SK-N-SH treated with all-trans-retinoic acid at 6 μM for 48 hours (cell line): ENCODE measurements around the gene EVX2.

Experiments
- ISL1 ChIP-seq: fragments of 250-450 bp; sonication (Bioruptor Pico); IDR thresholded peaks from 2 replicates; pipeline ENCODE4 v2.1.2; 2022; ENCODE audit warnings: mild to moderate bottlenecking, moderate library complexity
- OSR1 ChIP-seq: fragments of 250-450 bp; sonication (Bioruptor Pico); IDR thresholded peaks from 2 replicates; pipeline ENCODE4 v1.8.0; 2022; ENCODE audit warnings: moderate library complexity, mild to moderate bottlenecking, inconsistent platforms
- TOX ChIP-seq: fragments of 250-450 bp; sonication (Bioruptor Pico); IDR thresholded peaks from 2 replicates; pipeline ENCODE4 v1.8.0; 2021; ENCODE audit warnings: mild to moderate bottlenecking, moderate library complexity, borderline replicate concordance
- TF ChIP-seq, protein P1 (sequence below): fragments of 250-450 bp; sonication (Bioruptor Pico); IDR thresholded peaks from 2 replicates; pipeline ENCODE4 v1.8.0; 2020; ENCODE audit warnings: mild to moderate bottlenecking, moderate library complexity, borderline replicate concordance

DNA sequence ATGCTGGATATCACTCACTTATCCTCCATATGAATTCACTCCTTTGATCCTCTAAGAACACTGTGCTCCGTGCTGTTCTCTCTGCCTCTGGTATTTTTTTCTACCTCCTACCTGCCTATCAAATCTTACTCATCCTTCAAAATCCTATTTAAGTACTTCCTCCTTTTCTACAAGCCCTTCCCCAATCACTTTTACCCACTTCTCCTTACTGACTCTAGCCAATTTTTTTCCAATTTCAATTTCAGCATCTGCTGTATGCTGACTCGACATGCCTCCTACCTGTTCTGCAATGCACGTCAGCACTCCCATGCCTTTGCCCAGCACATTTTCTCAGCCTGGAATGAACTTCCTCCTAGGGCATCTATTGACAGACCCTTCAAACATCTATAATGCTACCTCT, 44.4 kb downstream of the EVX2 start:
- no peak for TF ChIP-seq ISL1 (CRISPR knock-in tag)
- no peak for TF ChIP-seq TOX
- TF ChIP-seq, protein P1, sequence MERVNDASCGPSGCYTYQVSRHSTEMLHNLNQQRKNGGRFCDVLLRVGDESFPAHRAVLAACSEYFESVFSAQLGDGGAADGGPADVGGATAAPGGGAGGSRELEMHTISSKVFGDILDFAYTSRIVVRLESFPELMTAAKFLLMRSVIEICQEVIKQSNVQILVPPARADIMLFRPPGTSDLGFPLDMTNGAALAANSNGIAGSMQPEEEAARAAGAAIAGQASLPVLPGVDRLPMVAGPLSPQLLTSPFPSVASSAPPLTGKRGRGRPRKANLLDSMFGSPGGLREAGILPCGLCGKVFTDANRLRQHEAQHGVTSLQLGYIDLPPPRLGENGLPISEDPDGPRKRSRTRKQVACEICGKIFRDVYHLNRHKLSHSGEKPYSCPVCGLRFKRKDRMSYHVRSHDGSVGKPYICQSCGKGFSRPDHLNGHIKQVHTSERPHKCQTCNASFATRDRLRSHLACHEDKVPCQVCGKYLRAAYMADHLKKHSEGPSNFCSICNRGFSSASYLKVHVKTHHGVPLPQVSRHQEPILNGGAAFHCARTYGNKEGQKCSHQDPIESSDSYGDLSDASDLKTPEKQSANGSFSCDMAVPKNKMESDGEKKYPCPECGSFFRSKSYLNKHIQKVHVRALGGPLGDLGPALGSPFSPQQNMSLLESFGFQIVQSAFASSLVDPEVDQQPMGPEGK: no peak
- no peak for TF ChIP-seq OSR1 (CRISPR knock-in tag)
